ENCODE results near the gene HSPA6.

- no peak for TF ChIP-seq CTCF (IDR thresholded peaks at IDR 0.05; ENCODE audit: borderline replicate concordance, extremely low read depth, low read length, poor library complexity, severe bottlenecking)
- TF ChIP-seq EZH2 (IDR thresholded peaks at IDR 0.05; ENCODE audit: borderline replicate concordance, low read depth, low read length, severe bottlenecking): no peak
Measured at GRCh38 chr1:161506336-161507223, 17.8 kb upstream of the HSPA6 start.

Data from DND-41 (cell line).